GM23338 (cell line): Measurements from ENCODE around the gene ETFRF1. TPM values are rescaled to one million over a fixed set of nuclear protein-coding genes. Genes with fewer than 3 reads are reported as not detected.

ENCODE experiments used
- ATAC-seq: fragments of 200-7000 bp; cut with Tn5 transposase; 3 replicates; pipeline ENCODE4 v1.9.1; 2020
- DNase-seq: peaks from one replicate; pipeline ENCODE4 v3.0.0-alpha.2; 2015; ENCODE audit warnings: low spot score
- H2AFZ ChIP-seq: fragments of 200-600 bp; sonication (generic); 2 replicates; pipeline ENCODE4 v1.8.0; 2016; ENCODE audit warnings: antibody characterized with exemption, mild to moderate bottlenecking, moderate library complexity
- H3F3A ChIP-seq: fragments of 200-600 bp; sonication (generic); replicated peaks from 2 replicates; pipeline ENCODE4 v1.8.0; 2017; ENCODE audit warnings: antibody characterized with exemption, mixed run types, low read depth
- H3K27ac ChIP-seq: fragments of 200-600 bp; sonication (generic); 2 replicates; pipeline ENCODE4 v1.6.1; 2016; ENCODE audit warnings: low read depth
- H3K27me3 ChIP-seq: fragments of 200-600 bp; sonication (generic); 2 replicates; pipeline ENCODE4 v1.8.0; 2016; ENCODE audit warnings: mild to moderate bottlenecking, mixed run types, moderate library complexity; ENCODE audit not compliant: insufficient read depth
- H3K36me3 ChIP-seq: fragments of 200-600 bp; sonication (generic); 2 replicates; pipeline ENCODE4 v1.8.0; 2016; ENCODE audit warnings: mild to moderate bottlenecking; ENCODE audit not compliant: insufficient read depth
- H3K4me1 ChIP-seq: fragments of 200-600 bp; sonication (generic); 2 replicates; pipeline ENCODE4 v1.8.0; 2016; ENCODE audit warnings: mild to moderate bottlenecking, moderate library complexity; ENCODE audit not compliant: insufficient read depth
- H3K4me2 ChIP-seq: fragments of 200-600 bp; sonication (generic); 2 replicates; pipeline ENCODE4 v1.7.1; 2017; ENCODE audit warnings: mixed run types
- H3K4me3 ChIP-seq: fragments of 200-600 bp; sonication (generic); 2 replicates; pipeline ENCODE4 v1.6.1; 2016; ENCODE audit warnings: mixed run types
- H3K79me2 ChIP-seq: fragments of 200-600 bp; sonication (generic); replicated peaks from 2 replicates; pipeline ENCODE4 v1.8.0; 2017; ENCODE audit warnings: mild to moderate bottlenecking; ENCODE audit not compliant: insufficient read depth
- H3K9me2 ChIP-seq: fragments of 200-600 bp; sonication (generic); 2 replicates; pipeline ENCODE4 v1.8.0; 2017; ENCODE audit not compliant: insufficient read depth
- H4K20me1 ChIP-seq: fragments of 200-600 bp; sonication (generic); replicated peaks from 2 replicates; pipeline ENCODE4 v1.8.0; 2017; ENCODE audit warnings: mild to moderate bottlenecking; ENCODE audit not compliant: insufficient read depth
- H3K27ac Mint-ChIP-seq: 2 replicates; pipeline ENCODE4 v1.8.0; 2020; ENCODE audit warnings: inconsistent platforms, mild to moderate bottlenecking, moderate library complexity, mixed read lengths
- H3K27me3 Mint-ChIP-seq: 3 replicates; pipeline ENCODE4 v1.8.0; 2022; ENCODE audit warnings: low read depth, mild to moderate bottlenecking, moderate library complexity, mixed read lengths, inconsistent platforms; ENCODE audit not compliant: insufficient read depth, poor library complexity
- H3K36me3 Mint-ChIP-seq: 3 replicates; pipeline ENCODE4 v1.8.0; 2021; ENCODE audit warnings: low read depth, mild to moderate bottlenecking, inconsistent platforms, moderate library complexity, mixed read lengths
- H3K4me1 Mint-ChIP-seq: 3 replicates; pipeline ENCODE4 v1.8.0; 2020; ENCODE audit warnings: mild to moderate bottlenecking, inconsistent platforms, mixed read lengths
- H3K4me3 Mint-ChIP-seq: 3 replicates; pipeline ENCODE4 v1.8.0; 2021; ENCODE audit warnings: moderate library complexity, mild to moderate bottlenecking, inconsistent platforms, mixed read lengths
- H3K9me3 Mint-ChIP-seq: 3 replicates; pipeline ENCODE4 v1.8.0; 2020; ENCODE audit warnings: moderate library complexity, mild to moderate bottlenecking, inconsistent platforms, mixed read lengths
- CREB1 ChIP-seq: fragments of 250-450 bp; sonication (Bioruptor Pico); IDR thresholded peaks from 2 replicates; pipeline ENCODE4 v1.5.0; 2020; ENCODE audit warnings: low read depth, mild to moderate bottlenecking, moderate library complexity
- EZH2 ChIP-seq: fragments of 200-600 bp; sonication (generic); IDR thresholded peaks from one replicate; pipeline ENCODE4 v1.8.0; 2017; ENCODE audit warnings: antibody characterized with exemption, mild to moderate bottlenecking, low read depth; ENCODE audit not compliant: unreplicated experiment
- EZH2phosphoT487 ChIP-seq: fragments of 200-600 bp; sonication (generic); IDR thresholded peaks from one replicate; pipeline ENCODE4 v1.8.1; 2018; ENCODE audit warnings: antibody characterized with exemption; ENCODE audit not compliant: unreplicated experiment
- POLR2AphosphoS5 ChIP-seq: IDR thresholded peaks from 2 replicates; pipeline ENCODE4 v1.6.1; 2016; ENCODE audit warnings: antibody characterized with exemption, low read depth
- STAT1 ChIP-seq: IDR thresholded peaks from one replicate; pipeline ENCODE4 v1.6.1; 2016; ENCODE audit warnings: antibody characterized with exemption; ENCODE audit not compliant: unreplicated experiment
- ZNF114 ChIP-seq: fragments of 250-450 bp; sonication (Bioruptor Pico); IDR thresholded peaks from 2 replicates; pipeline ENCODE4 v1.5.0; 2020; ENCODE audit warnings: mild to moderate bottlenecking, moderate library complexity
- ZNF331 ChIP-seq: fragments of 250-450 bp; sonication (Bioruptor Pico); IDR thresholded peaks from 2 replicates; pipeline ENCODE4 v1.5.0; 2020; ENCODE audit warnings: low read depth, mild to moderate bottlenecking, moderate library complexity
- polyA plus RNA-seq: library from polyadenylated mRNA; unstranded; fragments of >200 nt; fragmentation: Nextera tagmentation; extraction: Ambion mirVana; gene quantifications from 2 replicates; pipeline ENCODE4 v1.2.1, GENCODE V29; 2016
- total RNA-seq: library from RNA; depleted of rRNA; stranded (reverse); fragments of >200 nt; shearing (Covaris generic); gene quantifications from 2 replicates; pipeline ENCODE4 v1.2.3, GENCODE V29; 2014
- TF ChIP-seq, protein P1 (sequence below), 2 experiments: fragments of 200-600 bp in 1 of 2; sonication (generic) in 1 of 2; conservative IDR thresholded peaks; 2 replicates each; pipeline versions ENCODE4 v1.5.1 to v1.6.1; 2016 to 2017; ENCODE audit warnings: antibody characterized with exemption in 2 of 2, low read depth in 2 of 2, mild to moderate bottlenecking in 2 of 2, moderate library complexity in 1 of 2
- TF ChIP-seq, protein P2 (sequence below): IDR thresholded peaks from one replicate; pipeline ENCODE4 v1.6.1; 2018; ENCODE audit warnings: antibody characterized with exemption; ENCODE audit not compliant: unreplicated experiment
- TF ChIP-seq, protein P3 (sequence below): fragments of 250-450 bp; sonication (Bioruptor Pico); IDR thresholded peaks from 2 replicates; pipeline ENCODE4 v1.5.0; 2020; ENCODE audit warnings: mild to moderate bottlenecking, moderate library complexity
- TF ChIP-seq, protein P4 (sequence below): IDR thresholded peaks from 2 replicates; pipeline ENCODE4 v1.6.1; 2016; ENCODE audit warnings: antibody characterized with exemption

Gene ETFRF1
- total and polyA plus RNA-seq, 2 experiments from 2014 or later = 8.1 to 14.2 TPM

DNA sequence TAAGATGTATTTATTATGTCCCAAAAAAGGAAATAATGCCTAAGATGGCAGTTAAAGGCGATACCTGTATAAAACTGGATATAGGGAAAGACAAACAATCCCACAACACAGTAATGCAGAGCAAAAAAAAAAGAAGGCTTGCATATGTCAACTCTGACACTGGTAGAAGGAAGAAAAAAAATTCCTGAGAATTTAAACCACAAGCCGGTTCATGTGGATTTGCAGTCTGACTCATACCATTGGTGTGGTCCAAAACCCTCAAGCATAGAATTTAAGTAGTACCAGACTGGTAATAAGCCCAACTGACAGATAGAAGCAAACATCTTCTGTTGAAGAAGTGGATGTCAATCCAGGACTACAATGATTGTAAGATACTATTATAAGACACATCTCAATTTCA is 7.3 kb upstream of the ETFRF1 start:
- H3K36me3 Mint-ChIP-seq = no peaks in the 10 kb centered on the region
- DNase-seq (no peak), ATAC-seq (no peak)
- no peak overlapping the region for H3K4me3 Mint-ChIP-seq
- H3K4me2 ChIP-seq = no peak overlapping the region
- H3K4me3 ChIP-seq = no peak overlapping the region
- no peaks in the 10 kb centered on the region for H3K27me3 ChIP-seq
- no peaks in the 10 kb centered on the region for H3K36me3 ChIP-seq
- no peaks in the 10 kb centered on the region for H3K4me1 ChIP-seq
- H3K79me2 ChIP-seq = no peaks in the 10 kb centered on the region
- peaks cover 1% of the 10 kb centered on the region for H3K27me3 Mint-ChIP-seq
- H2AFZ ChIP-seq = no peak overlapping the region
- no peaks in the 10 kb centered on the region for H3F3A ChIP-seq
- H3K27ac ChIP-seq = no peak overlapping the region
- no peaks in the 10 kb centered on the region for H3K4me1 Mint-ChIP-seq
- no peak overlapping the region for H3K27ac Mint-ChIP-seq
- TF ChIP-seq EZH2 (no peak), EZH2phosphoT487 (no peak), ZNF331 (CRISPR knock-in tag) (no peak), STAT1 (no peak), ZNF114 (CRISPR knock-in tag) (no peak), CREB1 (CRISPR knock-in tag) (no peak), POLR2AphosphoS5 (no peak)
- TF ChIP-seq, protein P1, sequence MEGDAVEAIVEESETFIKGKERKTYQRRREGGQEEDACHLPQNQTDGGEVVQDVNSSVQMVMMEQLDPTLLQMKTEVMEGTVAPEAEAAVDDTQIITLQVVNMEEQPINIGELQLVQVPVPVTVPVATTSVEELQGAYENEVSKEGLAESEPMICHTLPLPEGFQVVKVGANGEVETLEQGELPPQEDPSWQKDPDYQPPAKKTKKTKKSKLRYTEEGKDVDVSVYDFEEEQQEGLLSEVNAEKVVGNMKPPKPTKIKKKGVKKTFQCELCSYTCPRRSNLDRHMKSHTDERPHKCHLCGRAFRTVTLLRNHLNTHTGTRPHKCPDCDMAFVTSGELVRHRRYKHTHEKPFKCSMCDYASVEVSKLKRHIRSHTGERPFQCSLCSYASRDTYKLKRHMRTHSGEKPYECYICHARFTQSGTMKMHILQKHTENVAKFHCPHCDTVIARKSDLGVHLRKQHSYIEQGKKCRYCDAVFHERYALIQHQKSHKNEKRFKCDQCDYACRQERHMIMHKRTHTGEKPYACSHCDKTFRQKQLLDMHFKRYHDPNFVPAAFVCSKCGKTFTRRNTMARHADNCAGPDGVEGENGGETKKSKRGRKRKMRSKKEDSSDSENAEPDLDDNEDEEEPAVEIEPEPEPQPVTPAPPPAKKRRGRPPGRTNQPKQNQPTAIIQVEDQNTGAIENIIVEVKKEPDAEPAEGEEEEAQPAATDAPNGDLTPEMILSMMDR (conservative IDR thresholded peaks at IDR 0.05; ENCODE audit: low read depth in 2 of 2) = no peak
- TF ChIP-seq, protein P2, sequence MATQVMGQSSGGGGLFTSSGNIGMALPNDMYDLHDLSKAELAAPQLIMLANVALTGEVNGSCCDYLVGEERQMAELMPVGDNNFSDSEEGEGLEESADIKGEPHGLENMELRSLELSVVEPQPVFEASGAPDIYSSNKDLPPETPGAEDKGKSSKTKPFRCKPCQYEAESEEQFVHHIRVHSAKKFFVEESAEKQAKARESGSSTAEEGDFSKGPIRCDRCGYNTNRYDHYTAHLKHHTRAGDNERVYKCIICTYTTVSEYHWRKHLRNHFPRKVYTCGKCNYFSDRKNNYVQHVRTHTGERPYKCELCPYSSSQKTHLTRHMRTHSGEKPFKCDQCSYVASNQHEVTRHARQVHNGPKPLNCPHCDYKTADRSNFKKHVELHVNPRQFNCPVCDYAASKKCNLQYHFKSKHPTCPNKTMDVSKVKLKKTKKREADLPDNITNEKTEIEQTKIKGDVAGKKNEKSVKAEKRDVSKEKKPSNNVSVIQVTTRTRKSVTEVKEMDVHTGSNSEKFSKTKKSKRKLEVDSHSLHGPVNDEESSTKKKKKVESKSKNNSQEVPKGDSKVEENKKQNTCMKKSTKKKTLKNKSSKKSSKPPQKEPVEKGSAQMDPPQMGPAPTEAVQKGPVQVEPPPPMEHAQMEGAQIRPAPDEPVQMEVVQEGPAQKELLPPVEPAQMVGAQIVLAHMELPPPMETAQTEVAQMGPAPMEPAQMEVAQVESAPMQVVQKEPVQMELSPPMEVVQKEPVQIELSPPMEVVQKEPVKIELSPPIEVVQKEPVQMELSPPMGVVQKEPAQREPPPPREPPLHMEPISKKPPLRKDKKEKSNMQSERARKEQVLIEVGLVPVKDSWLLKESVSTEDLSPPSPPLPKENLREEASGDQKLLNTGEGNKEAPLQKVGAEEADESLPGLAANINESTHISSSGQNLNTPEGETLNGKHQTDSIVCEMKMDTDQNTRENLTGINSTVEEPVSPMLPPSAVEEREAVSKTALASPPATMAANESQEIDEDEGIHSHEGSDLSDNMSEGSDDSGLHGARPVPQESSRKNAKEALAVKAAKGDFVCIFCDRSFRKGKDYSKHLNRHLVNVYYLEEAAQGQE = no peak
- TF ChIP-seq, protein P3, sequence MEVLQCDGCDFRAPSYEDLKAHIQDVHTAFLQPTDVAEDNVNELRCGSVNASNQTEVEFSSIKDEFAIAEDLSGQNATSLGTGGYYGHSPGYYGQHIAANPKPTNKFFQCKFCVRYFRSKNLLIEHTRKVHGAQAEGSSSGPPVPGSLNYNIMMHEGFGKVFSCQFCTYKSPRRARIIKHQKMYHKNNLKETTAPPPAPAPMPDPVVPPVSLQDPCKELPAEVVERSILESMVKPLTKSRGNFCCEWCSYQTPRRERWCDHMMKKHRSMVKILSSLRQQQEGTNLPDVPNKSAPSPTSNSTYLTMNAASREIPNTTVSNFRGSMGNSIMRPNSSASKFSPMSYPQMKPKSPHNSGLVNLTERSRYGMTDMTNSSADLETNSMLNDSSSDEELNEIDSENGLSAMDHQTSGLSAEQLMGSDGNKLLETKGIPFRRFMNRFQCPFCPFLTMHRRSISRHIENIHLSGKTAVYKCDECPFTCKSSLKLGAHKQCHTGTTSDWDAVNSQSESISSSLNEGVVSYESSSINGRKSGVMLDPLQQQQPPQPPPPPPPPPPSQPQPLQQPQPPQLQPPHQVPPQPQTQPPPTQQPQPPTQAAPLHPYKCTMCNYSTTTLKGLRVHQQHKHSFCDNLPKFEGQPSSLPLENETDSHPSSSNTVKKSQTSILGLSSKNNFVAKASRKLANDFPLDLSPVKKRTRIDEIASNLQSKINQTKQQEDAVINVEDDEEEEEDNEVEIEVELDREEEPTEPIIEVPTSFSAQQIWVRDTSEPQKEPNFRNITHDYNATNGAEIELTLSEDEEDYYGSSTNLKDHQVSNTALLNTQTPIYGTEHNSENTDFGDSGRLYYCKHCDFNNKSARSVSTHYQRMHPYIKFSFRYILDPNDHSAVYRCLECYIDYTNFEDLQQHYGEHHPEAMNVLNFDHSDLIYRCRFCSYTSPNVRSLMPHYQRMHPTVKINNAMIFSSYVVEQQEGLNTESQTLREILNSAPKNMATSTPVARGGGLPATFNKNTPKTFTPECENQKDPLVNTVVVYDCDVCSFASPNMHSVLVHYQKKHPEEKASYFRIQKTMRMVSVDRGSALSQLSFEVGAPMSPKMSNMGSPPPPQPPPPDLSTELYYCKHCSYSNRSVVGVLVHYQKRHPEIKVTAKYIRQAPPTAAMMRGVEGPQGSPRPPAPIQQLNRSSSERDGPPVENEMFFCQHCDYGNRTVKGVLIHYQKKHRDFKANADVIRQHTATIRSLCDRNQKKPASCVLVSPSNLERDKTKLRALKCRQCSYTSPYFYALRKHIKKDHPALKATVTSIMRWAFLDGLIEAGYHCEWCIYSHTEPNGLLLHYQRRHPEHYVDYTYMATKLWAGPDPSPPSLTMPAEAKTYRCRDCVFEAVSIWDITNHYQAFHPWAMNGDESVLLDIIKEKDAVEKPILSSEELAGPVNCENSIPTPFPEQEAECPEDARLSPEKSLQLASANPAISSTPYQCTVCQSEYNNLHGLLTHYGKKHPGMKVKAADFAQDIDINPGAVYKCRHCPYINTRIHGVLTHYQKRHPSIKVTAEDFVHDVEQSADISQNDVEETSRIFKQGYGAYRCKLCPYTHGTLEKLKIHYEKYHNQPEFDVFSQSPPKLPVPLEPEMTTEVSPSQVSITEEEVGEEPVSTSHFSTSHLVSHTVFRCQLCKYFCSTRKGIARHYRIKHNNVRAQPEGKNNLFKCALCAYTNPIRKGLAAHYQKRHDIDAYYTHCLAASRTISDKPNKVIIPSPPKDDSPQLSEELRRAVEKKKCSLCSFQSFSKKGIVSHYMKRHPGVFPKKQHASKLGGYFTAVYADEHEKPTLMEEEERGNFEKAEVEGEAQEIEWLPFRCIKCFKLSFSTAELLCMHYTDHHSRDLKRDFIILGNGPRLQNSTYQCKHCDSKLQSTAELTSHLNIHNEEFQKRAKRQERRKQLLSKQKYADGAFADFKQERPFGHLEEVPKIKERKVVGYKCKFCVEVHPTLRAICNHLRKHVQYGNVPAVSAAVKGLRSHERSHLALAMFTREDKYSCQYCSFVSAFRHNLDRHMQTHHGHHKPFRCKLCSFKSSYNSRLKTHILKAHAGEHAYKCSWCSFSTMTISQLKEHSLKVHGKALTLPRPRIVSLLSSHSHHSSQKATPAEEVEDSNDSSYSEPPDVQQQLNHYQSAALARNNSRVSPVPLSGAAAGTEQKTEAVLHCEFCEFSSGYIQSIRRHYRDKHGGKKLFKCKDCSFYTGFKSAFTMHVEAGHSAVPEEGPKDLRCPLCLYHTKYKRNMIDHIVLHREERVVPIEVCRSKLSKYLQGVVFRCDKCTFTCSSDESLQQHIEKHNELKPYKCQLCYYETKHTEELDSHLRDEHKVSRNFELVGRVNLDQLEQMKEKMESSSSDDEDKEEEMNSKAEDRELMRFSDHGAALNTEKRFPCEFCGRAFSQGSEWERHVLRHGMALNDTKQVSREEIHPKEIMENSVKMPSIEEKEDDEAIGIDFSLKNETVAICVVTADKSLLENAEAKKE (CRISPR knock-in tag) = no peak
- TF ChIP-seq, protein P4, sequence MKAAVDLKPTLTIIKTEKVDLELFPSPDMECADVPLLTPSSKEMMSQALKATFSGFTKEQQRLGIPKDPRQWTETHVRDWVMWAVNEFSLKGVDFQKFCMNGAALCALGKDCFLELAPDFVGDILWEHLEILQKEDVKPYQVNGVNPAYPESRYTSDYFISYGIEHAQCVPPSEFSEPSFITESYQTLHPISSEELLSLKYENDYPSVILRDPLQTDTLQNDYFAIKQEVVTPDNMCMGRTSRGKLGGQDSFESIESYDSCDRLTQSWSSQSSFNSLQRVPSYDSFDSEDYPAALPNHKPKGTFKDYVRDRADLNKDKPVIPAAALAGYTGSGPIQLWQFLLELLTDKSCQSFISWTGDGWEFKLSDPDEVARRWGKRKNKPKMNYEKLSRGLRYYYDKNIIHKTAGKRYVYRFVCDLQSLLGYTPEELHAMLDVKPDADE = no peak
- no peaks in the 10 kb centered on the region for H4K20me1 ChIP-seq
- H3K9me2 ChIP-seq = no peaks in the 10 kb centered on the region
- H3K9me3 Mint-ChIP-seq = no peaks in the 10 kb centered on the region; the same call in 2 of the 3 replicates
